ENCODE results near the gene BTBD16. TPM values are rescaled to one million over a fixed set of nuclear protein-coding genes. Genes with fewer than 3 reads are reported as not detected.
A peak's percentile ranks its signal among the peaks of the same experiment; 100 is the strongest.

BTBD16 gene
- total and polyA plus RNA-seq, 2 experiments from 2014 or later: 0.09 to 0.16 TPM

- Histone ChIP-seq H3K9me3 (ENCODE audit: low read depth) (no peaks in the 10 kb centered on the region), H3K36me3 (no peaks in the 10 kb centered on the region), H3K27ac (no peak overlapping the region), H3K4me1 (ENCODE audit: low read depth) (no peaks in the 10 kb centered on the region), H3K27me3 (no peaks in the 10 kb centered on the region), H3K4me3 (no peak overlapping the region)
- DNase-seq (ENCODE audit: low read depth in 1 of 2, low spot score in 1 of 2): no peak
- no peak for TF ChIP-seq CTCF (IDR thresholded peaks at IDR 0.05; ENCODE audit: low read depth, low read length)
These were observed 6.5 kb downstream of the BTBD16 start for GRCh38 chr10:122277526-122278136.

GRCh38 chr10:122279725-122280141 lies 8.6 kb downstream of the BTBD16 start:
- DNase-seq (ENCODE audit: low read depth in 1 of 2, low spot score in 1 of 2): peak; percentile 63 to 65
- no peaks in the 10 kb centered on the region for H3K27me3 ChIP-seq
- H3K27ac ChIP-seq: no peak overlapping the region
- H3K4me1 ChIP-seq (ENCODE audit: low read depth): no peaks in the 10 kb centered on the region
- TF ChIP-seq CTCF (IDR thresholded peaks at IDR 0.05; ENCODE audit: low read depth, low read length): peak; percentile 76
- no peaks in the 10 kb centered on the region for H3K9me3 ChIP-seq (ENCODE audit: low read depth)
- no peak overlapping the region for H3K4me3 ChIP-seq
- no peaks in the 10 kb centered on the region for H3K36me3 ChIP-seq

GRCh38 chr10:122280156-122280555 lies 9.1 kb downstream of the BTBD16 start:
- H3K9me3 ChIP-seq (ENCODE audit: low read depth): no peaks in the 10 kb centered on the region
- H3K36me3 ChIP-seq: no peaks in the 10 kb centered on the region
- H3K4me1 ChIP-seq (ENCODE audit: low read depth): no peaks in the 10 kb centered on the region
- no peaks in the 10 kb centered on the region for H3K27me3 ChIP-seq
- no peak for TF ChIP-seq CTCF (IDR thresholded peaks at IDR 0.05; ENCODE audit: low read depth, low read length)
- no peak overlapping the region for H3K4me3 ChIP-seq
- no peak for DNase-seq (ENCODE audit: low read depth in 1 of 2, low spot score in 1 of 2)
- no peak overlapping the region for H3K27ac ChIP-seq

- TF ChIP-seq CTCF (IDR thresholded peaks at IDR 0.05; ENCODE audit: low read depth, low read length): no peak
- Histone ChIP-seq H3K36me3 (no peaks in the 10 kb centered on the region), H3K4me3 (no peak overlapping the region), H3K4me1 (ENCODE audit: low read depth) (no peaks in the 10 kb centered on the region), H3K27ac (no peak overlapping the region), H3K9me3 (ENCODE audit: low read depth) (no peaks in the 10 kb centered on the region), H3K27me3 (no peaks in the 10 kb centered on the region)
- no peak for DNase-seq (ENCODE audit: low read depth in 1 of 2, low spot score in 1 of 2)
These were observed 10.0 kb downstream of the BTBD16 start for GRCh38 chr10:122281018-122281626.

GRCh38 chr10:122281751-122282150 lies 10.7 kb downstream of the BTBD16 start:
- Histone ChIP-seq H3K4me1 (ENCODE audit: low read depth) (no peaks in the 10 kb centered on the region), H3K36me3 (no peaks in the 10 kb centered on the region), H3K27me3 (no peaks in the 10 kb centered on the region), H3K4me3 (no peak overlapping the region), H3K27ac (no peak overlapping the region), H3K9me3 (ENCODE audit: low read depth) (no peaks in the 10 kb centered on the region)
- no peak for DNase-seq (ENCODE audit: low read depth in 1 of 2, low spot score in 1 of 2)
- TF ChIP-seq CTCF (IDR thresholded peaks at IDR 0.05; ENCODE audit: low read depth, low read length): no peak
